PFSK-1 (cell line): ENCODE results near the gene TMSB10.

Experiments used
- FOXP2 ChIP-seq: optimal IDR thresholded peaks from 2 replicates; pipeline ENCODE3; 2011; ENCODE audit warnings: borderline replicate concordance, control low read depth, inconsistent platforms; ENCODE audit not compliant: insufficient read depth; ENCODE audit errors: extremely low read length, extremely low read depth
- POLR2AphosphoS5 ChIP-seq: IDR thresholded peaks from 2 replicates; pipeline ENCODE4 v1.6.1; 2012; ENCODE audit warnings: low read depth, mild to moderate bottlenecking, control low read depth, low read length, moderate library complexity
- SIN3A ChIP-seq: IDR thresholded peaks from 2 replicates; pipeline ENCODE4 v1.6.1; 2012; ENCODE audit warnings: mild to moderate bottlenecking, low read length, moderate library complexity, borderline replicate concordance; ENCODE audit not compliant: insufficient read depth
- TAF1 ChIP-seq: IDR thresholded peaks from 2 replicates; pipeline ENCODE4 v1.6.1; 2012; ENCODE audit warnings: low read length, control low read depth, borderline replicate concordance; ENCODE audit not compliant: insufficient read depth
- TF ChIP-seq, protein P1 (sequence below), 2 experiments: IDR thresholded peaks; 2 replicates each; pipeline versions ENCODE4 v1.6.1 to v1.8.0; 2011 to 2012; ENCODE audit warnings: low read depth in 2 of 2, low read length in 2 of 2, control low read depth in 1 of 2, inconsistent platforms in 1 of 2, mild to moderate bottlenecking in 1 of 2, moderate library complexity in 1 of 2; ENCODE audit not compliant: insufficient read depth in 1 of 2

TMSB10 gene

DNA sequence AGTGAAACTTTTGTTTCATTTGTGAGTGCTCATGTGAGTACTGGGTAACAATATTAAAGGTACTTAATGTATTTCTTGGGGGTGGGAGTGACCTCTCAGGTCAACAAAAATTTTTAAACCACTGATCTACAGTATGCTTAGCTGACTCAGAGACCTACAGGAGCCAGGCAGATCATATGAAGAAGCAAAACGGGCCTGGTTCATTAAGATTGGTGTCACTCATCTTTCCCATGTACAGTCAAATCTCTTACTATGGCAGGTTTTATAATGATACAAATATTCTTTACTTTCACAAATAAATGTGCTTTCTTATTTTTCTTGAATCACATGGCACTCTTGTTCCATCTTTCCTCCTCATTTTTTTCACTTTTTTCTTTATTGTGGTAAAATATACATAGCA lies 7.7 kb upstream of the TMSB10 start:
- TF ChIP-seq TAF1, result no peak
- TF ChIP-seq SIN3A, result no peak
- TF ChIP-seq FOXP2, result no peak
- TF ChIP-seq, protein P1, sequence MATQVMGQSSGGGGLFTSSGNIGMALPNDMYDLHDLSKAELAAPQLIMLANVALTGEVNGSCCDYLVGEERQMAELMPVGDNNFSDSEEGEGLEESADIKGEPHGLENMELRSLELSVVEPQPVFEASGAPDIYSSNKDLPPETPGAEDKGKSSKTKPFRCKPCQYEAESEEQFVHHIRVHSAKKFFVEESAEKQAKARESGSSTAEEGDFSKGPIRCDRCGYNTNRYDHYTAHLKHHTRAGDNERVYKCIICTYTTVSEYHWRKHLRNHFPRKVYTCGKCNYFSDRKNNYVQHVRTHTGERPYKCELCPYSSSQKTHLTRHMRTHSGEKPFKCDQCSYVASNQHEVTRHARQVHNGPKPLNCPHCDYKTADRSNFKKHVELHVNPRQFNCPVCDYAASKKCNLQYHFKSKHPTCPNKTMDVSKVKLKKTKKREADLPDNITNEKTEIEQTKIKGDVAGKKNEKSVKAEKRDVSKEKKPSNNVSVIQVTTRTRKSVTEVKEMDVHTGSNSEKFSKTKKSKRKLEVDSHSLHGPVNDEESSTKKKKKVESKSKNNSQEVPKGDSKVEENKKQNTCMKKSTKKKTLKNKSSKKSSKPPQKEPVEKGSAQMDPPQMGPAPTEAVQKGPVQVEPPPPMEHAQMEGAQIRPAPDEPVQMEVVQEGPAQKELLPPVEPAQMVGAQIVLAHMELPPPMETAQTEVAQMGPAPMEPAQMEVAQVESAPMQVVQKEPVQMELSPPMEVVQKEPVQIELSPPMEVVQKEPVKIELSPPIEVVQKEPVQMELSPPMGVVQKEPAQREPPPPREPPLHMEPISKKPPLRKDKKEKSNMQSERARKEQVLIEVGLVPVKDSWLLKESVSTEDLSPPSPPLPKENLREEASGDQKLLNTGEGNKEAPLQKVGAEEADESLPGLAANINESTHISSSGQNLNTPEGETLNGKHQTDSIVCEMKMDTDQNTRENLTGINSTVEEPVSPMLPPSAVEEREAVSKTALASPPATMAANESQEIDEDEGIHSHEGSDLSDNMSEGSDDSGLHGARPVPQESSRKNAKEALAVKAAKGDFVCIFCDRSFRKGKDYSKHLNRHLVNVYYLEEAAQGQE (IDR thresholded peaks at IDR 0.05; ENCODE audit: insufficient read depth in 1 of 2, low read depth in 2 of 2, low read length in 2 of 2), result no peak
- no peak for TF ChIP-seq POLR2AphosphoS5

DNA sequence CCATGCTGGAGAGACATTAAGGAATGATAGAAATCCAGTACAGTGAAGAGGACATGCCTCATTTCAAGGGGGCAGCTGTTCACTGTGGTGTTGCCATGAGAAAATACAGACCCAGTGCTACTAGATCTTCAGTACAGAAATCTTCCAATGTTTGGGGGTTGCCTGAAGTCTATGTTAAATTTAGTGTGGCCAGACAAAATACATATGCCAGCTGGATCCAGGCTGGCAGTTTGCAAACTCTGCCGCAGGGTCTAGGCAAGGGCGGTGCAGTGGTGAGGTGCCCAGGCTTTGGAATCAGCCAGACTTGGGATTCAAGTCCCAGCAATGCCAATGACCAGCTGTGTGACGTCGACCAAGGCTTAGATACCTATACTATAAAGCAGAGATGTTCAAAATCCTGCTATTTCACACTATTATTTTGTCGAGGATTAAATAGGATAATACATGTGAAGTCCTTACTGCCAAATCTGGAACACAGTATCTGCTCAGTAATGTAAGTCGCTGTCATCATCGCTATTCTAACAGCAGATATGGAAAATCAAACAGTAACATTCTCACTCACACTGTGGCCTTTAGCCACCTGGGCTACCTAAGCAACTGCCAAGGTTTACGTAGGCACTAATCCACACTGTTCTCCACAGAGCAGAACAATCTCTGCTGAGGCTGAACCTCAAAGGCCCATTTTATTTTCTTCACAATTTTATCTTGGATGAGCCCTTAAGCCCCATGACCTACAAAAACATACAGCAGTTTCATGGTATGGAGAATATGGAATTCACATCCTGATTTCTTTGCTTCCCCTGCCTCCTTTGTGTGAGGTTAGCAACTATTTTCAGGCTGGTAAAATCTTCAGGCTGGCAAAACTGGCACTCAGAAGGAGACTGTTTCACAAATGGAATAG lies 5.9 kb upstream of the TMSB10 start:
- no peak for TF ChIP-seq FOXP2
- no peak for TF ChIP-seq TAF1
- TF ChIP-seq, protein P1 (IDR thresholded peaks at IDR 0.05; ENCODE audit: insufficient read depth in 1 of 2, low read depth in 2 of 2, low read length in 2 of 2), result no peak
- TF ChIP-seq SIN3A, result no peak
- no peak for TF ChIP-seq POLR2AphosphoS5

- no peak for TF ChIP-seq POLR2AphosphoS5
- TF ChIP-seq, protein P1 (IDR thresholded peaks at IDR 0.05; ENCODE audit: insufficient read depth in 1 of 2, low read depth in 2 of 2, low read length in 2 of 2), result no peak
- no peak for TF ChIP-seq TAF1
- no peak for TF ChIP-seq FOXP2
- TF ChIP-seq SIN3A, result no peak
Measured at GRCh38 chr2:84900971-84901370, 4.5 kb upstream of the TMSB10 start.

- TF ChIP-seq POLR2AphosphoS5, result no peak
- TF ChIP-seq FOXP2, result no peak
- TF ChIP-seq TAF1, result no peak
- no peak for TF ChIP-seq SIN3A
- TF ChIP-seq, protein P1 (IDR thresholded peaks at IDR 0.05; ENCODE audit: insufficient read depth in 1 of 2, low read depth in 2 of 2, low read length in 2 of 2), result no peak
Measured at GRCh38 chr2:84901593-84902120, 3.8 kb upstream of the TMSB10 start.
